HEK293 (cell line): Measurements from ENCODE around the gene GOLGA8A.

Experiments used
- CTCF ChIP-seq: fragments of 450-650 bp; formaldehyde crosslinking; IDR thresholded peaks from 2 replicates; pipeline ENCODE4 v1.5.1; 2016; ENCODE audit warnings: missing biosample characterization, missing genetic modification characterization
- EGR2 ChIP-seq: fragments of 450-650 bp; formaldehyde crosslinking; IDR thresholded peaks from 2 replicates; pipeline ENCODE4 v1.5.1; 2016; ENCODE audit warnings: low read depth, missing biosample characterization, missing genetic modification characterization
- HOXD13 ChIP-seq: sonication (generic); formaldehyde crosslinking; IDR thresholded peaks from 2 replicates; pipeline ENCODE4 v1.8.0; 2022; ENCODE audit warnings: missing genetic modification reagents, borderline replicate concordance
- KLF7 ChIP-seq: fragments of 450-650 bp; formaldehyde crosslinking; IDR thresholded peaks from 2 replicates; pipeline ENCODE4 v1.5.1; 2016; ENCODE audit warnings: missing biosample characterization, missing genetic modification characterization, borderline replicate concordance
- PBX3 ChIP-seq: sonication (generic); formaldehyde crosslinking; IDR thresholded peaks from 2 replicates; pipeline ENCODE4 v1.8.1; 2022; ENCODE audit warnings: mild to moderate bottlenecking, moderate library complexity, missing genetic modification reagents
- RBAK ChIP-seq: fragments of 450-650 bp; formaldehyde crosslinking; IDR thresholded peaks from 2 replicates; pipeline ENCODE4 v1.5.1; 2016; ENCODE audit warnings: missing biosample characterization, missing genetic modification characterization
- REPIN1 ChIP-seq: fragments of 450-650 bp; formaldehyde crosslinking; IDR thresholded peaks from 2 replicates; pipeline ENCODE4 v1.5.1; 2017; ENCODE audit warnings: missing biosample characterization, missing genetic modification characterization, low read depth
- SP3 ChIP-seq: fragments of 450-650 bp; formaldehyde crosslinking; IDR thresholded peaks from 2 replicates; pipeline ENCODE4 v1.5.1; 2016; ENCODE audit warnings: missing biosample characterization, missing genetic modification characterization
- TCF7L2 ChIP-seq: IDR thresholded peaks from 2 replicates; pipeline ENCODE4 v1.6.1; 2011; ENCODE audit warnings: low read depth, mild to moderate bottlenecking, inconsistent platforms, low read length, moderate library complexity, borderline replicate concordance
- TRIM28 ChIP-seq: IDR thresholded peaks from 2 replicates; pipeline ENCODE4 v1.6.1; 2011; ENCODE audit warnings: low read length, control low read depth, borderline replicate concordance
- ZBTB20 ChIP-seq: fragments of 450-650 bp; formaldehyde crosslinking; IDR thresholded peaks from 2 replicates; pipeline ENCODE4 v1.5.1; 2016; ENCODE audit warnings: missing biosample characterization, missing genetic modification characterization
- ZNF132 ChIP-seq: fragments of 450-650 bp; formaldehyde crosslinking; IDR thresholded peaks from 2 replicates; pipeline ENCODE4 v1.5.1; 2017; ENCODE audit warnings: missing biosample characterization, missing genetic modification characterization, borderline replicate concordance
- ZNF140 ChIP-seq: fragments of 450-650 bp; formaldehyde crosslinking; IDR thresholded peaks from 2 replicates; pipeline ENCODE4 v1.5.1; 2016; ENCODE audit warnings: missing biosample characterization, missing genetic modification characterization
- ZNF16 ChIP-seq: fragments of 450-650 bp; formaldehyde crosslinking; IDR thresholded peaks from 2 replicates; pipeline ENCODE4 v1.5.1; 2016; ENCODE audit warnings: low read depth, missing biosample characterization, missing genetic modification characterization
- ZNF23 ChIP-seq: fragments of 450-650 bp; formaldehyde crosslinking; IDR thresholded peaks from 2 replicates; pipeline ENCODE4 v1.5.1; 2016; ENCODE audit warnings: missing biosample characterization, missing genetic modification characterization, borderline replicate concordance
- ZNF24 ChIP-seq: fragments of 450-650 bp; formaldehyde crosslinking; IDR thresholded peaks from 2 replicates; pipeline ENCODE4 v1.5.1; 2016; ENCODE audit warnings: missing biosample characterization, missing genetic modification characterization
- ZNF248 ChIP-seq: fragments of 450-650 bp; formaldehyde crosslinking; IDR thresholded peaks from 2 replicates; pipeline ENCODE4 v1.5.1; 2017; ENCODE audit warnings: missing biosample characterization, missing genetic modification characterization
- ZNF335 ChIP-seq: fragments of 450-650 bp; formaldehyde crosslinking; conservative IDR thresholded peaks from 2 replicates; pipeline ENCODE4 v1.5.1; 2016; ENCODE audit warnings: missing biosample characterization, missing genetic modification characterization
- ZNF416 ChIP-seq: fragments of 450-650 bp; formaldehyde crosslinking; IDR thresholded peaks from 2 replicates; pipeline ENCODE4 v1.5.1; 2016; ENCODE audit warnings: missing biosample characterization, missing genetic modification characterization
- ZNF473 ChIP-seq: fragments of 450-650 bp; formaldehyde crosslinking; IDR thresholded peaks from 2 replicates; pipeline ENCODE4 v1.5.1; 2017; ENCODE audit warnings: missing biosample characterization, missing genetic modification characterization
- ZNF544 ChIP-seq: fragments of 450-650 bp; formaldehyde crosslinking; IDR thresholded peaks from 2 replicates; pipeline ENCODE4 v1.5.0; 2017; ENCODE audit warnings: missing biosample characterization, missing genetic modification characterization
- ZNF548 ChIP-seq: fragments of 450-650 bp; formaldehyde crosslinking; IDR thresholded peaks from 2 replicates; pipeline ENCODE4 v1.5.1; 2016; ENCODE audit warnings: missing biosample characterization, missing genetic modification characterization
- ZNF561 ChIP-seq: fragments of 450-650 bp; IDR thresholded peaks from 2 replicates; pipeline ENCODE4 v1.5.1; 2018; ENCODE audit warnings: missing biosample characterization, missing genetic modification characterization, borderline replicate concordance
- ZNF610 ChIP-seq: fragments of 450-650 bp; formaldehyde crosslinking; IDR thresholded peaks from 2 replicates; pipeline ENCODE4 v1.5.1; 2016; ENCODE audit warnings: missing biosample characterization, missing genetic modification characterization, borderline replicate concordance
- ZNF701 ChIP-seq: fragments of 450-650 bp; formaldehyde crosslinking; IDR thresholded peaks from 2 replicates; pipeline ENCODE4 v1.5.1; 2016; ENCODE audit warnings: missing biosample characterization, missing genetic modification characterization
- ZNF791 ChIP-seq: fragments of 450-650 bp; formaldehyde crosslinking; IDR thresholded peaks from 2 replicates; pipeline ENCODE4 v1.5.1; 2016; ENCODE audit warnings: missing biosample characterization, missing genetic modification characterization
- ZNF830 ChIP-seq: fragments of 450-650 bp; IDR thresholded peaks from 2 replicates; pipeline ENCODE4 v1.5.0; 2018; ENCODE audit warnings: missing biosample characterization, missing genetic modification characterization, low read depth, mild to moderate bottlenecking, moderate library complexity
- ZSCAN23 ChIP-seq: fragments of 450-650 bp; formaldehyde crosslinking; IDR thresholded peaks from 2 replicates; pipeline ENCODE4 v1.5.1; 2016; ENCODE audit warnings: missing biosample characterization, missing genetic modification characterization
- TF ChIP-seq, protein P1 (sequence below): fragments of 450-650 bp; formaldehyde crosslinking; conservative IDR thresholded peaks from 2 replicates; pipeline ENCODE4 v1.5.1; 2016; ENCODE audit warnings: low read depth, missing biosample characterization, missing genetic modification characterization
- TF ChIP-seq, protein P2 (sequence below): fragments of 450-650 bp; formaldehyde crosslinking; IDR thresholded peaks from 2 replicates; pipeline ENCODE4 v1.5.1; 2016; ENCODE audit warnings: missing biosample characterization, missing genetic modification characterization

GOLGA8A gene

GRCh38 chr15:34437687-34438086, at the start of gene GOLGA8A (continued):
- TF ChIP-seq ZNF548 (tag by site-specific recombination) (no peak), RBAK (tag by site-specific recombination) (no peak), ZNF335 (tag by site-specific recombination) (0 out of 2 replicates have a peak, but pooled peaks have one; percentile 30), ZNF561 (0 out of 2 replicates have a peak, but pooled peaks have one; percentile 36), TCF7L2 (no peak), ZNF610 (tag by site-specific recombination) (no peak), ZNF701 (tag by site-specific recombination) (no peak), ZNF140 (no peak), ZNF132 (tag by site-specific recombination) (no peak), HOXD13 (CRISPR knock-in tag) (no peak), ZNF791 (tag by site-specific recombination) (no peak), ZNF248 (no peak), ZNF16 (tag by site-specific recombination) (no peak), SP3 (tag by site-specific recombination) (no peak), ZNF24 (tag by site-specific recombination) (no peak), REPIN1 (no peak), ZNF416 (tag by site-specific recombination) (no peak), ZNF830 (tag by site-specific recombination) (no peak), ZNF23 (tag by site-specific recombination) (no peak), ZNF544 (no peak), ZSCAN23 (no peak), KLF7 (tag by site-specific recombination) (no peak), ZBTB20 (tag by site-specific recombination) (peak; percentile 26; the same call in 1 of the 2 replicates), ZNF473 (tag by site-specific recombination) (no peak), PBX3 (0 out of 2 replicates have a peak, but pooled peaks have one; percentile 48), TRIM28 (no peak), CTCF (tag by site-specific recombination) (no peak), EGR2 (tag by site-specific recombination) (no peak)
- TF ChIP-seq, protein P1, sequence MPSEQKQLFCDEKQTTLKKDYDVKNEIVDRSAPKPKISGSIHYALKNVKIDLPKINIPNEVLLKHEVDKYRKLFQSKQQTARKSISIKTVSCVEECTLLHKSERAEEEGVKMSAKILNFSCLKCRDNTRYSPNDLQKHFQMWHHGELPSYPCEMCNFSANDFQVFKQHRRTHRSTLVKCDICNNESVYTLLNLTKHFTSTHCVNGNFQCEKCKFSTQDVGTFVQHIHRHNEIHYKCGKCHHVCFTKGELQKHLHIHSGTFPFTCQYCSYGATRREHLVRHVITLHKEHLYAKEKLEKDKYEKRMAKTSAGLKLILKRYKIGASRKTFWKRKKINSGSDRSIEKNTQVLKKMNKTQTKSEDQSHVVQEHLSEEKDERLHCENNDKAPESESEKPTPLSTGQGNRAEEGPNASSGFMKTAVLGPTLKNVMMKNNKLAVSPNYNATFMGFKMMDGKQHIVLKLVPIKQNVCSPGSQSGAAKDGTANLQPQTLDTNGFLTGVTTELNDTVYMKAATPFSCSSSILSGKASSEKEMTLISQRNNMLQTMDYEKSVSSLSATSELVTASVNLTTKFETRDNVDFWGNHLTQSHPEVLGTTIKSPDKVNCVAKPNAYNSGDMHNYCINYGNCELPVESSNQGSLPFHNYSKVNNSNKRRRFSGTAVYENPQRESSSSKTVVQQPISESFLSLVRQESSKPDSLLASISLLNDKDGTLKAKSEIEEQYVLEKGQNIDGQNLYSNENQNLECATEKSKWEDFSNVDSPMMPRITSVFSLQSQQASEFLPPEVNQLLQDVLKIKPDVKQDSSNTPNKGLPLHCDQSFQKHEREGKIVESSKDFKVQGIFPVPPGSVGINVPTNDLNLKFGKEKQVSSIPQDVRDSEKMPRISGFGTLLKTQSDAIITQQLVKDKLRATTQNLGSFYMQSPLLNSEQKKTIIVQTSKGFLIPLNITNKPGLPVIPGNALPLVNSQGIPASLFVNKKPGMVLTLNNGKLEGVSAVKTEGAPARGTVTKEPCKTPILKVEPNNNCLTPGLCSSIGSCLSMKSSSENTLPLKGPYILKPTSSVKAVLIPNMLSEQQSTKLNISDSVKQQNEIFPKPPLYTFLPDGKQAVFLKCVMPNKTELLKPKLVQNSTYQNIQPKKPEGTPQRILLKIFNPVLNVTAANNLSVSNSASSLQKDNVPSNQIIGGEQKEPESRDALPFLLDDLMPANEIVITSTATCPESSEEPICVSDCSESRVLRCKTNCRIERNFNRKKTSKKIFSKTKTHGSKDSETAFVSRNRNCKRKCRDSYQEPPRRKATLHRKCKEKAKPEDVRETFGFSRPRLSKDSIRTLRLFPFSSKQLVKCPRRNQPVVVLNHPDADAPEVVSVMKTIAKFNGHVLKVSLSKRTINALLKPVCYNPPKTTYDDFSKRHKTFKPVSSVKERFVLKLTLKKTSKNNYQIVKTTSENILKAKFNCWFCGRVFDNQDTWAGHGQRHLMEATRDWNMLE (tag by site-specific recombination) = no peak
- TF ChIP-seq, protein P2, sequence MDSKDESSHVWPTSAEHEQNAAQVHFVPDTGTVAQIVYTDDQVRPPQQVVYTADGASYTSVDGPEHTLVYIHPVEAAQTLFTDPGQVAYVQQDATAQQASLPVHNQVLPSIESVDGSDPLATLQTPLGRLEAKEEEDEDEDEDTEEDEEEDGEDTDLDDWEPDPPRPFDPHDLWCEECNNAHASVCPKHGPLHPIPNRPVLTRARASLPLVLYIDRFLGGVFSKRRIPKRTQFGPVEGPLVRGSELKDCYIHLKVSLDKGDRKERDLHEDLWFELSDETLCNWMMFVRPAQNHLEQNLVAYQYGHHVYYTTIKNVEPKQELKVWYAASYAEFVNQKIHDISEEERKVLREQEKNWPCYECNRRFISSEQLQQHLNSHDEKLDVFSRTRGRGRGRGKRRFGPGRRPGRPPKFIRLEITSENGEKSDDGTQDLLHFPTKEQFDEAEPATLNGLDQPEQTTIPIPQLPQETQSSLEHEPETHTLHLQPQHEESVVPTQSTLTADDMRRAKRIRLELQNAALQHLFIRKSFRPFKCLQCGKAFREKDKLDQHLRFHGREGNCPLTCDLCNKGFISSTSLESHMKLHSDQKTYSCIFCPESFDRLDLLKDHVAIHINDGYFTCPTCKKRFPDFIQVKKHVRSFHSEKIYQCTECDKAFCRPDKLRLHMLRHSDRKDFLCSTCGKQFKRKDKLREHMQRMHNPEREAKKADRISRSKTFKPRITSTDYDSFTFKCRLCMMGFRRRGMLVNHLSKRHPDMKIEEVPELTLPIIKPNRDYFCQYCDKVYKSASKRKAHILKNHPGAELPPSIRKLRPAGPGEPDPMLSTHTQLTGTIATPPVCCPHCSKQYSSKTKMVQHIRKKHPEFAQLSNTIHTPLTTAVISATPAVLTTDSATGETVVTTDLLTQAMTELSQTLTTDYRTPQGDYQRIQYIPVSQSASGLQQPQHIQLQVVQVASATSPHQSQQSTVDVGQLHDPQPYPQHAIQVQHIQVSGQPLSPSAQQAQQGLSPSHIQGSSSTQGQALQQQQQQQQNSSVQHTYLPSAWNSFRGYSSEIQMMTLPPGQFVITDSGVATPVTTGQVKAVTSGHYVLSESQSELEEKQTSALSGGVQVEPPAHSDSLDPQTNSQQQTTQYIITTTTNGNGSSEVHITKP = no peak
